Ishikawa (cell line): Measurements from ENCODE around the gene AUTS2.

Experiments used
- CEBPB ChIP-seq: IDR thresholded peaks from 2 replicates; pipeline ENCODE4 v1.6.1; 2012
- CREB1 ChIP-seq: IDR thresholded peaks from 2 replicates; pipeline ENCODE4 v1.6.1; 2012; ENCODE audit warnings: low read depth
- EGR1 ChIP-seq: IDR thresholded peaks from 2 replicates; pipeline ENCODE4 v1.6.1; 2012
- EP300 ChIP-seq: IDR thresholded peaks from 2 replicates; pipeline ENCODE4 v1.6.1; 2012; ENCODE audit warnings: borderline replicate concordance
- FOXM1 ChIP-seq: IDR thresholded peaks from 2 replicates; pipeline ENCODE4 v1.6.1; 2012; ENCODE audit warnings: low read depth, borderline replicate concordance
- NFIC ChIP-seq: IDR thresholded peaks from 2 replicates; pipeline ENCODE4 v1.6.1; 2012
- RAD21 ChIP-seq: IDR thresholded peaks from 2 replicates; pipeline ENCODE4 v1.6.1; 2012; ENCODE audit warnings: low read depth
- TAF1 ChIP-seq: IDR thresholded peaks from 2 replicates; pipeline ENCODE4 v1.6.1; 2012; ENCODE audit warnings: low read depth, mild to moderate bottlenecking
- TCF12 ChIP-seq: IDR thresholded peaks from 2 replicates; pipeline ENCODE4 v1.6.1; 2012; ENCODE audit warnings: low read depth
- TEAD4 ChIP-seq: IDR thresholded peaks from 2 replicates; pipeline ENCODE4 v1.6.1; 2012
- USF1 ChIP-seq: IDR thresholded peaks from 2 replicates; pipeline ENCODE4 v1.6.1; 2012
- YY1 ChIP-seq: IDR thresholded peaks from 2 replicates; pipeline ENCODE4 v1.6.1; 2012; ENCODE audit warnings: low read depth
- ZBTB7A ChIP-seq: IDR thresholded peaks from 2 replicates; pipeline ENCODE4 v1.6.1; 2012; ENCODE audit warnings: low read depth
- TF ChIP-seq, protein P1 (sequence below): IDR thresholded peaks from 2 replicates; pipeline ENCODE4 v1.6.1; 2012
- TF ChIP-seq, protein P2 (sequence below): IDR thresholded peaks from 2 replicates; pipeline ENCODE4 v1.6.1; 2012; ENCODE audit warnings: low read depth, mild to moderate bottlenecking

Gene AUTS2

DNA sequence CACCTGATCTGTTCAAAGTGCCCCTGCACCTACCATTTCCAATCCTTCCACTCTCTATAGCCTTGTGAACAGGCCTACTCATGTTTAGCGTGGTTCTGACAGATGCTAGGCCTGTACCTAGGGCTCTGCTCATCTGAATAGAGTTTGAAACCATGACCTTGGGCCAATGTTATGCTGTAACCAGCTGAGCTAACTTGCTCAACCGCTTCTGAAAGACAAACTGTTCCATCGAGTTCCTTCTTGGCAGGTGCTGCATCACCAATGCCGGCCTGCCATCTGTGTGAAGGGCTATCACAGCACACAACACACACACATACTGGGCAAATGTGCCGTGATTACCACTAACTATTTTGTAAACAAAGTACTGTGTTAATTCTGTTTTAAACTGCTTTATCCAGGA lies 1114.7 kb downstream of the AUTS2 start:
- no peak for TF ChIP-seq USF1
- no peak for TF ChIP-seq YY1

GRCh38 chr7:70714506-70715038 lies 1116.3 kb downstream of the AUTS2 start:
- TF ChIP-seq EP300 (no peak), CREB1 (no peak), USF1 (no peak), EGR1 (no peak), TCF12 (no peak), NFIC (no peak), ZBTB7A (no peak), YY1 (no peak), RAD21 (no peak), TAF1 (no peak), CEBPB (no peak), TEAD4 (no peak)
- TF ChIP-seq, protein P1, sequence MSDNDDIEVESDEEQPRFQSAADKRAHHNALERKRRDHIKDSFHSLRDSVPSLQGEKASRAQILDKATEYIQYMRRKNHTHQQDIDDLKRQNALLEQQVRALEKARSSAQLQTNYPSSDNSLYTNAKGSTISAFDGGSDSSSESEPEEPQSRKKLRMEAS, result no peak
- TF ChIP-seq, protein P2, sequence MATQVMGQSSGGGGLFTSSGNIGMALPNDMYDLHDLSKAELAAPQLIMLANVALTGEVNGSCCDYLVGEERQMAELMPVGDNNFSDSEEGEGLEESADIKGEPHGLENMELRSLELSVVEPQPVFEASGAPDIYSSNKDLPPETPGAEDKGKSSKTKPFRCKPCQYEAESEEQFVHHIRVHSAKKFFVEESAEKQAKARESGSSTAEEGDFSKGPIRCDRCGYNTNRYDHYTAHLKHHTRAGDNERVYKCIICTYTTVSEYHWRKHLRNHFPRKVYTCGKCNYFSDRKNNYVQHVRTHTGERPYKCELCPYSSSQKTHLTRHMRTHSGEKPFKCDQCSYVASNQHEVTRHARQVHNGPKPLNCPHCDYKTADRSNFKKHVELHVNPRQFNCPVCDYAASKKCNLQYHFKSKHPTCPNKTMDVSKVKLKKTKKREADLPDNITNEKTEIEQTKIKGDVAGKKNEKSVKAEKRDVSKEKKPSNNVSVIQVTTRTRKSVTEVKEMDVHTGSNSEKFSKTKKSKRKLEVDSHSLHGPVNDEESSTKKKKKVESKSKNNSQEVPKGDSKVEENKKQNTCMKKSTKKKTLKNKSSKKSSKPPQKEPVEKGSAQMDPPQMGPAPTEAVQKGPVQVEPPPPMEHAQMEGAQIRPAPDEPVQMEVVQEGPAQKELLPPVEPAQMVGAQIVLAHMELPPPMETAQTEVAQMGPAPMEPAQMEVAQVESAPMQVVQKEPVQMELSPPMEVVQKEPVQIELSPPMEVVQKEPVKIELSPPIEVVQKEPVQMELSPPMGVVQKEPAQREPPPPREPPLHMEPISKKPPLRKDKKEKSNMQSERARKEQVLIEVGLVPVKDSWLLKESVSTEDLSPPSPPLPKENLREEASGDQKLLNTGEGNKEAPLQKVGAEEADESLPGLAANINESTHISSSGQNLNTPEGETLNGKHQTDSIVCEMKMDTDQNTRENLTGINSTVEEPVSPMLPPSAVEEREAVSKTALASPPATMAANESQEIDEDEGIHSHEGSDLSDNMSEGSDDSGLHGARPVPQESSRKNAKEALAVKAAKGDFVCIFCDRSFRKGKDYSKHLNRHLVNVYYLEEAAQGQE, result no peak

GRCh38 chr7:70717553-70718329 lies 1119.5 kb downstream of the AUTS2 start:
- TF ChIP-seq USF1 (no peak), YY1 (no peak), EGR1 (no peak), TEAD4 (no peak)
- TF ChIP-seq, protein P1, result no peak
- TF ChIP-seq, protein P2, result no peak

GRCh38 chr7:70719125-70719524 lies 1120.8 kb downstream of the AUTS2 start:
- TF ChIP-seq YY1 (no peak), FOXM1 (no peak), RAD21 (no peak), ZBTB7A (no peak), NFIC (no peak), EGR1 (no peak), USF1 (no peak), EP300 (no peak), TEAD4 (no peak), CREB1 (no peak), TCF12 (no peak), TAF1 (no peak), CEBPB (no peak)
- TF ChIP-seq, protein P1, result no peak
- TF ChIP-seq, protein P2, result no peak
